Measurements from ENCODE around the gene SPG11. TPM values are rescaled to one million over a fixed set of nuclear protein-coding genes. Genes with fewer than 3 reads are reported as not detected.
A peak's percentile ranks its signal among the peaks of the same experiment; 100 is the strongest.

SPG11 gene
- total and polyA plus RNA-seq, 9 of the 15 experiments (the other 6 are each of a cell fraction or from before 2014, with no cell fraction given), result 23.3 to 71.2 (median 45.6) TPM

DNA sequence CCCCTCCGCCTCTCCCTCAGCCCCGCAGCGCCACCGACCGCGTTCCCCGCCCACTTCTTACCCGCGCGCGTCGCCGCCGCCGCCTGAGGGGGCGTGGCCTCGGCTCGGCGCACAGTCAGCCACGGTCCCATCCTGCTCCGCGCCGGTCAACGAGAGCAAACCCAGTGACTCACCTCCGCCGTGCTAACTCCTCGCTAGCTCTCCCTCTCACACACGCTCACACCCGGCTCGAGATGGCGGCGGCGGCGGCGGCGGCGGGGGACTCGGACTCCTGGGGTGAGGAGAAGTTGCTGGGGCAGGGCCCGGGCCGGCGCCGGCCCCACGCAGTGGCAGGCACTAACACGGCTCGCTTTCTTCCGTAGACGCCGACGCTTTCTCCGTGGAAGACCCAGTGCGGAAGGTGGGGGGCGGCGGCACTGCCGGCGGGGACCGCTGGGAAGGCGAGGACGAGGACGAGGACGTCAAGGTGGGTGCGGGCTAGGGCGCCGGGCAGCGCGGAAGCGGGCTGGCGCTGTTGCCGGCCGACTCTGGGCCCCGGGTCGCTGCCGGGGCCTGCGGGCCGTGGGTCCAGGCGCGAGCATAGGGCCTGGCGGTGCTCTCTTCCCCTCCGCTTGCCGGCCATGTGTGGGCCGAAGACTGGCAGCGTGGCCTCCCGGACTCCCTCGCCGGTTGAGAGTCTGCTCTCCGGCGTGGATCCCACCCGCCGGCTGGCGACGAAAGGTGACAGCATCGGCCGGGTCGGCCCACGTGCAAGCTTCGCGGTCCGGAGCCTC is 126.3 kb downstream of the SPG11 start, which contains the start of gene EIF3J (continued):
- TF ChIP-seq HNRNPL (IDR thresholded peaks at IDR 0.05; ENCODE audit: low read depth, low read length), result peak; percentile 14; the same call in 1 of the 2 replicates
- TF ChIP-seq HSF4 (CRISPR knock-in tag; IDR thresholded peaks at IDR 0.05; ENCODE audit: borderline replicate concordance), result no peak
- no peak for TF ChIP-seq ESRRA (IDR thresholded peaks at IDR 0.05; ENCODE audit: borderline replicate concordance, low read depth)
- TF ChIP-seq BDP1 (IDR thresholded peaks at IDR 0.05; ENCODE audit: insufficient read depth, insufficient read length), result no peak
- TF ChIP-seq, protein P1, sequence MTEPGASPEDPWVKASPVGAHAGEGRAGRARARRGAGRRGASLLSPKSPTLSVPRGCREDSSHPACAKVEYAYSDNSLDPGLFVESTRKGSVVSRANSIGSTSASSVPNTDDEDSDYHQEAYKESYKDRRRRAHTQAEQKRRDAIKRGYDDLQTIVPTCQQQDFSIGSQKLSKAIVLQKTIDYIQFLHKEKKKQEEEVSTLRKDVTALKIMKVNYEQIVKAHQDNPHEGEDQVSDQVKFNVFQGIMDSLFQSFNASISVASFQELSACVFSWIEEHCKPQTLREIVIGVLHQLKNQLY (CRISPR knock-in tag; conservative IDR thresholded peaks at IDR 0.05), result no peak
- no peak for TF ChIP-seq MEIS2 (IDR thresholded peaks at IDR 0.05; ENCODE audit: partially characterized antibody)
- TF ChIP-seq YY1 (IDR thresholded peaks at IDR 0.05; ENCODE audit: borderline replicate concordance in 1 of 3, control insufficient read depth in 1 of 3, extremely low read depth in 1 of 3, insufficient read depth in 3 of 3, insufficient read length in 1 of 3, insufficient replicate concordance in 2 of 3, low read depth in 1 of 3, low read length in 2 of 3), result peak in 2 of 3 experiments; percentile 53 to 84
- TF ChIP-seq, protein P2, sequence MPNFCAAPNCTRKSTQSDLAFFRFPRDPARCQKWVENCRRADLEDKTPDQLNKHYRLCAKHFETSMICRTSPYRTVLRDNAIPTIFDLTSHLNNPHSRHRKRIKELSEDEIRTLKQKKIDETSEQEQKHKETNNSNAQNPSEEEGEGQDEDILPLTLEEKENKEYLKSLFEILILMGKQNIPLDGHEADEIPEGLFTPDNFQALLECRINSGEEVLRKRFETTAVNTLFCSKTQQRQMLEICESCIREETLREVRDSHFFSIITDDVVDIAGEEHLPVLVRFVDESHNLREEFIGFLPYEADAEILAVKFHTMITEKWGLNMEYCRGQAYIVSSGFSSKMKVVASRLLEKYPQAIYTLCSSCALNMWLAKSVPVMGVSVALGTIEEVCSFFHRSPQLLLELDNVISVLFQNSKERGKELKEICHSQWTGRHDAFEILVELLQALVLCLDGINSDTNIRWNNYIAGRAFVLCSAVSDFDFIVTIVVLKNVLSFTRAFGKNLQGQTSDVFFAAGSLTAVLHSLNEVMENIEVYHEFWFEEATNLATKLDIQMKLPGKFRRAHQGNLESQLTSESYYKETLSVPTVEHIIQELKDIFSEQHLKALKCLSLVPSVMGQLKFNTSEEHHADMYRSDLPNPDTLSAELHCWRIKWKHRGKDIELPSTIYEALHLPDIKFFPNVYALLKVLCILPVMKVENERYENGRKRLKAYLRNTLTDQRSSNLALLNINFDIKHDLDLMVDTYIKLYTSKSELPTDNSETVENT (CRISPR knock-in tag; IDR thresholded peaks at IDR 0.05), result peak; percentile 83
- 0 out of 2 replicates have a peak, but pooled peaks have one; percentile 22 for TF ChIP-seq PML (IDR thresholded peaks at IDR 0.05; ENCODE audit: low read length)
- peak; percentile 78 for TF ChIP-seq PCBP2 (IDR thresholded peaks at IDR 0.05; ENCODE audit: low read depth, low read length, poor library complexity, severe bottlenecking)
- TF ChIP-seq SIX5 (IDR thresholded peaks at IDR 0.05; ENCODE audit: borderline replicate concordance in 1 of 2, insufficient read depth in 1 of 2, low read depth in 1 of 2, low read length in 2 of 2), result no peak
- TF ChIP-seq MXI1 (IDR thresholded peaks at IDR 0.05; ENCODE audit: low read depth, low read length), result peak; percentile 71
- TF ChIP-seq MCM3 (IDR thresholded peaks at IDR 0.05), result no peak
- no peak for TF ChIP-seq HNRNPH1 (optimal IDR thresholded peaks at IDR 0.05; ENCODE audit: low read depth, low read length)
- no peak for TF ChIP-seq SMAD2 (IDR thresholded peaks at IDR 0.05; ENCODE audit: low read depth, low read length)
- 0 out of 2 replicates have a peak, but pooled peaks have one; percentile 24 for TF ChIP-seq OTX1 (CRISPR knock-in tag; IDR thresholded peaks at IDR 0.05)
- TF ChIP-seq ARID2 (IDR thresholded peaks at IDR 0.05), result no peak
- TF ChIP-seq, protein P3, sequence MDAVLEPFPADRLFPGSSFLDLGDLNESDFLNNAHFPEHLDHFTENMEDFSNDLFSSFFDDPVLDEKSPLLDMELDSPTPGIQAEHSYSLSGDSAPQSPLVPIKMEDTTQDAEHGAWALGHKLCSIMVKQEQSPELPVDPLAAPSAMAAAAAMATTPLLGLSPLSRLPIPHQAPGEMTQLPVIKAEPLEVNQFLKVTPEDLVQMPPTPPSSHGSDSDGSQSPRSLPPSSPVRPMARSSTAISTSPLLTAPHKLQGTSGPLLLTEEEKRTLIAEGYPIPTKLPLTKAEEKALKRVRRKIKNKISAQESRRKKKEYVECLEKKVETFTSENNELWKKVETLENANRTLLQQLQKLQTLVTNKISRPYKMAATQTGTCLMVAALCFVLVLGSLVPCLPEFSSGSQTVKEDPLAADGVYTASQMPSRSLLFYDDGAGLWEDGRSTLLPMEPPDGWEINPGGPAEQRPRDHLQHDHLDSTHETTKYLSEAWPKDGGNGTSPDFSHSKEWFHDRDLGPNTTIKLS (IDR thresholded peaks at IDR 0.05; ENCODE audit: borderline replicate concordance, low read depth), result peak; percentile 71; the same call in 1 of the 2 replicates
- no peak for TF ChIP-seq ZNF311 (CRISPR knock-in tag; IDR thresholded peaks at IDR 0.05)
- TF ChIP-seq, protein P4, sequence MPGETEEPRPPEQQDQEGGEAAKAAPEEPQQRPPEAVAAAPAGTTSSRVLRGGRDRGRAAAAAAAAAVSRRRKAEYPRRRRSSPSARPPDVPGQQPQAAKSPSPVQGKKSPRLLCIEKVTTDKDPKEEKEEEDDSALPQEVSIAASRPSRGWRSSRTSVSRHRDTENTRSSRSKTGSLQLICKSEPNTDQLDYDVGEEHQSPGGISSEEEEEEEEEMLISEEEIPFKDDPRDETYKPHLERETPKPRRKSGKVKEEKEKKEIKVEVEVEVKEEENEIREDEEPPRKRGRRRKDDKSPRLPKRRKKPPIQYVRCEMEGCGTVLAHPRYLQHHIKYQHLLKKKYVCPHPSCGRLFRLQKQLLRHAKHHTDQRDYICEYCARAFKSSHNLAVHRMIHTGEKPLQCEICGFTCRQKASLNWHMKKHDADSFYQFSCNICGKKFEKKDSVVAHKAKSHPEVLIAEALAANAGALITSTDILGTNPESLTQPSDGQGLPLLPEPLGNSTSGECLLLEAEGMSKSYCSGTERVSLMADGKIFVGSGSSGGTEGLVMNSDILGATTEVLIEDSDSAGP (CRISPR knock-in tag; IDR thresholded peaks at IDR 0.05), result no peak
- peak; percentile 86 for TF ChIP-seq IRF2 (CRISPR knock-in tag; IDR thresholded peaks at IDR 0.05)

Data from K562 (cell line).